HEK293 (cell line): ENCODE results near the gene FBH1.

ENCODE experiments used
- CTCF ChIA-PET: fragments of 350-600 bp; formaldehyde crosslinking; extraction: SDS; loops from one replicate; lab custom pipeline; 2021; ENCODE audit warnings: antibody characterized with exemption; lab: Yijun Ruan, JAX
- POLR2A ChIA-PET: fragments of 300-600 bp; formaldehyde crosslinking; extraction: SDS; loops from one replicate; lab custom pipeline; 2020; ENCODE audit warnings: antibody characterized with exemption, inconsistent platforms; lab: Yijun Ruan, JAX
- H3K27ac ChIP-seq: fragments of 200-500 bp; sonication (Bioruptor generic); 2 replicates; pipeline ENCODE4 v1.5.1; 2014; ENCODE audit warnings: low read depth, low read length, control low read depth, inconsistent platforms; ENCODE audit errors: extremely low read depth
- H3K36me3 ChIP-seq, 2 experiments: fragments of 200-500 bp in 1 of 2; sonication (Bioruptor generic) in 1 of 2; 1 replicate in 1 of 2; 2 replicates in 1 of 2; pipeline ENCODE4 v1.5.1; 2014 to 2017; ENCODE audit warnings: inconsistent platforms in 2 of 2, low read length in 2 of 2; ENCODE audit not compliant: control insufficient read depth in 2 of 2, insufficient read depth in 1 of 2
- H3K4me1 ChIP-seq: fragments of 200-500 bp; sonication (Bioruptor generic); 2 replicates; pipeline ENCODE4 v1.5.1; 2014; ENCODE audit warnings: mild to moderate bottlenecking, low read length, inconsistent platforms; ENCODE audit not compliant: control insufficient read depth, insufficient read depth
- H3K4me3 ChIP-seq: 2 replicates; pipeline ENCODE4 v1.5.1; 2011; ENCODE audit warnings: low read depth, mild to moderate bottlenecking, control low read depth, low read length, moderate library complexity
- H3K9me3 ChIP-seq: fragments of 200-500 bp; sonication (Bioruptor generic); 2 replicates; pipeline ENCODE4 v1.5.1; 2014; ENCODE audit warnings: low read depth, low read length, inconsistent platforms; ENCODE audit not compliant: control insufficient read depth, insufficient read depth
- HOXA7 ChIP-seq: sonication (generic); formaldehyde crosslinking; IDR thresholded peaks from 2 replicates; pipeline ENCODE4 v1.8.1; 2022; ENCODE audit warnings: missing genetic modification reagents, borderline replicate concordance
- OVOL3 ChIP-seq: fragments of 450-650 bp; formaldehyde crosslinking; IDR thresholded peaks from 2 replicates; pipeline ENCODE4 v1.5.1; 2016; ENCODE audit warnings: missing biosample characterization, missing genetic modification characterization
- PRDM1 ChIP-seq: fragments of 450-650 bp; formaldehyde crosslinking; IDR thresholded peaks from 2 replicates; pipeline ENCODE4; 2016; ENCODE audit warnings: missing biosample characterization, missing genetic modification characterization
- SCRT1 ChIP-seq: fragments of 450-650 bp; formaldehyde crosslinking; IDR thresholded peaks from 2 replicates; pipeline ENCODE4 v1.5.1; 2016; ENCODE audit warnings: missing biosample characterization, missing genetic modification characterization, borderline replicate concordance
- SCRT2 ChIP-seq: fragments of 450-650 bp; formaldehyde crosslinking; IDR thresholded peaks from 2 replicates; pipeline ENCODE4 v1.5.1; 2016; ENCODE audit warnings: missing biosample characterization, missing genetic modification characterization
- WT1 ChIP-seq: fragments of 450-650 bp; formaldehyde crosslinking; IDR thresholded peaks from 2 replicates; pipeline ENCODE4 v1.5.1; 2016; ENCODE audit warnings: missing biosample characterization, missing genetic modification characterization
- ZBTB1 ChIP-seq: fragments of 450-650 bp; formaldehyde crosslinking; IDR thresholded peaks from 2 replicates; pipeline ENCODE4 v1.5.1; 2016; ENCODE audit warnings: missing biosample characterization, missing genetic modification characterization
- ZBTB7A ChIP-seq: fragments of 450-650 bp; formaldehyde crosslinking; IDR thresholded peaks from 2 replicates; pipeline ENCODE4 v1.5.1; 2016; ENCODE audit warnings: low read depth, missing biosample characterization, missing genetic modification characterization
- ZNF169 ChIP-seq: fragments of 450-650 bp; formaldehyde crosslinking; IDR thresholded peaks from 2 replicates; pipeline ENCODE4 v1.5.1; 2016; ENCODE audit warnings: missing biosample characterization, missing genetic modification characterization
- ZNF184 ChIP-seq: fragments of 450-650 bp; IDR thresholded peaks from 2 replicates; pipeline ENCODE4 v1.5.1; 2018; ENCODE audit warnings: missing biosample characterization, mild to moderate bottlenecking, missing genetic modification characterization
- ZNF214 ChIP-seq: fragments of 450-650 bp; formaldehyde crosslinking; IDR thresholded peaks from 2 replicates; pipeline ENCODE4 v1.5.1; 2017; ENCODE audit warnings: missing biosample characterization, mild to moderate bottlenecking, missing genetic modification characterization, borderline replicate concordance
- ZNF341 ChIP-seq: fragments of 450-650 bp; formaldehyde crosslinking; IDR thresholded peaks from 2 replicates; pipeline ENCODE4; 2016; ENCODE audit warnings: low read depth, missing biosample characterization, missing genetic modification characterization
- ZNF350 ChIP-seq: fragments of 450-650 bp; formaldehyde crosslinking; IDR thresholded peaks from 2 replicates; pipeline ENCODE4 v1.5.0; 2017; ENCODE audit warnings: missing biosample characterization, mild to moderate bottlenecking, missing genetic modification characterization
- ZNF37A ChIP-seq: fragments of 450-650 bp; IDR thresholded peaks from 2 replicates; pipeline ENCODE4 v1.5.1; 2018; ENCODE audit warnings: missing biosample characterization, missing genetic modification characterization
- ZNF529 ChIP-seq: fragments of 450-650 bp; formaldehyde crosslinking; IDR thresholded peaks from 2 replicates; pipeline ENCODE4 v1.5.1; 2017; ENCODE audit warnings: missing genetic modification characterization, missing biosample characterization; ENCODE audit not compliant: insufficient replicate concordance
- ZNF571 ChIP-seq: fragments of 450-650 bp; formaldehyde crosslinking; IDR thresholded peaks from 2 replicates; pipeline ENCODE4 v1.5.0; 2017; ENCODE audit warnings: missing biosample characterization, missing genetic modification characterization
- ZNF654 ChIP-seq: fragments of 450-650 bp; formaldehyde crosslinking; IDR thresholded peaks from 2 replicates; pipeline ENCODE4 v1.5.1; 2016; ENCODE audit warnings: low read depth, missing biosample characterization, missing genetic modification characterization
- ZNF664 ChIP-seq: fragments of 450-650 bp; formaldehyde crosslinking; IDR thresholded peaks from 2 replicates; pipeline ENCODE4 v1.5.1; 2016; ENCODE audit warnings: missing biosample characterization, missing genetic modification characterization
- ZNF701 ChIP-seq: fragments of 450-650 bp; formaldehyde crosslinking; IDR thresholded peaks from 2 replicates; pipeline ENCODE4 v1.5.1; 2016; ENCODE audit warnings: missing biosample characterization, missing genetic modification characterization
- ZNF830 ChIP-seq: fragments of 450-650 bp; IDR thresholded peaks from 2 replicates; pipeline ENCODE4 v1.5.0; 2018; ENCODE audit warnings: missing biosample characterization, missing genetic modification characterization, low read depth, mild to moderate bottlenecking, moderate library complexity
- TF ChIP-seq, protein P1 (sequence below): fragments of 450-650 bp; formaldehyde crosslinking; IDR thresholded peaks from 2 replicates; pipeline ENCODE4 v1.5.1; 2017; ENCODE audit warnings: missing biosample characterization, missing genetic modification characterization
- TF ChIP-seq, protein P2 (sequence below): fragments of 450-650 bp; formaldehyde crosslinking; IDR thresholded peaks from 2 replicates; pipeline ENCODE4 v1.5.1; 2016; ENCODE audit warnings: missing biosample characterization, missing genetic modification characterization
- TF ChIP-seq, protein P3 (sequence below): fragments of 450-650 bp; formaldehyde crosslinking; IDR thresholded peaks from 2 replicates; pipeline ENCODE4 v1.5.1; 2016; ENCODE audit warnings: missing biosample characterization, missing genetic modification characterization, borderline replicate concordance

FBH1 gene

DNA sequence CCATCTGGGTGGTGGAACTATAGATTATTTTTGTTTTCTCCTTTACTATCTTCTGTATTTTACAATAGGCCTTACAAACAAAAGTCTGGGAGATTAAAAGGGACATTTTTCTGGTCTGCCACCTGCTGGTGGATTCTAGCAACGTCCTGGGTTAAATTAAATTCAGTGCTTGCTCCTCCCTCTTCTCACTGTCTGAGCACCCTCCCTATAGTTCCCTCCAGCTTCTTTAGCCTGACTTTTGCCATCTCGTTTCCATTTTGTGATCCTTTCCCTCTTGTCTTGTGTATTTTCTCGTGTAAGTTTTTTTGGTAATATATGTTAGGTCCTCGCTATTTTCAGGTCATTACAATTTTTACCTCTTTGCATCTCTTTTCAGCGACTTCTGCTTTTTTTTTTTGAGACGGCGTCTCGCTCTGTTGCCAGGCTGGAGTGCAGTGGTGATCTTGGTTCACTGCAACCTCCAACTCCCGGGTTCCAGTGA, 16.5 kb upstream of the FBH1 start:
- TF ChIP-seq ZNF664 (tag by site-specific recombination): no peak
- no peak for TF ChIP-seq ZNF37A (tag by site-specific recombination)
- TF ChIP-seq ZNF214 (tag by site-specific recombination): no peak
- TF ChIP-seq, protein P1, sequence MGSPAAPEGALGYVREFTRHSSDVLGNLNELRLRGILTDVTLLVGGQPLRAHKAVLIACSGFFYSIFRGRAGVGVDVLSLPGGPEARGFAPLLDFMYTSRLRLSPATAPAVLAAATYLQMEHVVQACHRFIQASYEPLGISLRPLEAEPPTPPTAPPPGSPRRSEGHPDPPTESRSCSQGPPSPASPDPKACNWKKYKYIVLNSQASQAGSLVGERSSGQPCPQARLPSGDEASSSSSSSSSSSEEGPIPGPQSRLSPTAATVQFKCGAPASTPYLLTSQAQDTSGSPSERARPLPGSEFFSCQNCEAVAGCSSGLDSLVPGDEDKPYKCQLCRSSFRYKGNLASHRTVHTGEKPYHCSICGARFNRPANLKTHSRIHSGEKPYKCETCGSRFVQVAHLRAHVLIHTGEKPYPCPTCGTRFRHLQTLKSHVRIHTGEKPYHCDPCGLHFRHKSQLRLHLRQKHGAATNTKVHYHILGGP: no peak
- TF ChIP-seq ZNF184 (tag by site-specific recombination): no peak
- no peak for TF ChIP-seq WT1 (tag by site-specific recombination)
- peak; percentile 48 for TF ChIP-seq ZNF341 (tag by site-specific recombination)
- TF ChIP-seq SCRT2 (tag by site-specific recombination): no peak
- TF ChIP-seq ZBTB1 (tag by site-specific recombination): no peak
- peak; percentile 57 for TF ChIP-seq ZNF654
- no peak for TF ChIP-seq ZNF830
- TF ChIP-seq, protein P2, sequence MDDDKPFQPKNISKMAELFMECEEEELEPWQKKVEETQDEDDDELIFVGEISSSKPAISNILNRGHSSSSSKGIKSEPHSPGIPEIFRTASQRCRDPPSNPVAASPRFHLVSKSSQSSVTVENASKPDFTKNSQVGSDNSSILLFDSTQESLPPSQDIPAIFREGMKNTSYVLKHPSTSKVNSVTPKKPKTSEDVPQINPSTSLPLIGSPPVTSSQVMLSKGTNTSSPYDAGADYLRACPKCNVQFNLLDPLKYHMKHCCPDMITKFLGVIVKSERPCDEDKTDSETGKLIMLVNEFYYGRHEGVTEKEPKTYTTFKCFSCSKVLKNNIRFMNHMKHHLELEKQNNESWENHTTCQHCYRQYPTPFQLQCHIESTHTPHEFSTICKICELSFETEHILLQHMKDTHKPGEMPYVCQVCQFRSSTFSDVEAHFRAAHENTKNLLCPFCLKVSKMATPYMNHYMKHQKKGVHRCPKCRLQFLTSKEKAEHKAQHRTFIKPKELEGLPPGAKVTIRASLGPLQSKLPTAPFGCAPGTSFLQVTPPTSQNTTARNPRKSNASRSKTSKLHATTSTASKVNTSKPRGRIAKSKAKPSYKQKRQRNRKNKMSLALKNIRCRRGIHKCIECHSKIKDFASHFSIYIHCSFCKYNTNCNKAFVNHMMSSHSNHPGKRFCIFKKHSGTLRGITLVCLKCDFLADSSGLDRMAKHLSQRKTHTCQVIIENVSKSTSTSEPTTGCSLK (tag by site-specific recombination): no peak
- TF ChIP-seq SCRT1 (tag by site-specific recombination): no peak
- no peak for TF ChIP-seq ZBTB7A (tag by site-specific recombination)
- peak; percentile 74 for TF ChIP-seq PRDM1 (tag by site-specific recombination)
- no peak for TF ChIP-seq ZNF169
- no peak for TF ChIP-seq ZNF571
- no peak for TF ChIP-seq ZNF529 (tag by site-specific recombination)
- no peak for TF ChIP-seq ZNF701 (tag by site-specific recombination)
- TF ChIP-seq OVOL3 (tag by site-specific recombination): no peak
- CTCF ChIA-PET: interaction anchor here (0.6 to 2.9 kb wide), 16 partner anchors 10 to 1005 kb away, joined by 3 to 19 read pairs (median 4); no protein-coding TSS in a partner anchor
- no peaks in the 10 kb centered on the region for H3K9me3 ChIP-seq

DNA sequence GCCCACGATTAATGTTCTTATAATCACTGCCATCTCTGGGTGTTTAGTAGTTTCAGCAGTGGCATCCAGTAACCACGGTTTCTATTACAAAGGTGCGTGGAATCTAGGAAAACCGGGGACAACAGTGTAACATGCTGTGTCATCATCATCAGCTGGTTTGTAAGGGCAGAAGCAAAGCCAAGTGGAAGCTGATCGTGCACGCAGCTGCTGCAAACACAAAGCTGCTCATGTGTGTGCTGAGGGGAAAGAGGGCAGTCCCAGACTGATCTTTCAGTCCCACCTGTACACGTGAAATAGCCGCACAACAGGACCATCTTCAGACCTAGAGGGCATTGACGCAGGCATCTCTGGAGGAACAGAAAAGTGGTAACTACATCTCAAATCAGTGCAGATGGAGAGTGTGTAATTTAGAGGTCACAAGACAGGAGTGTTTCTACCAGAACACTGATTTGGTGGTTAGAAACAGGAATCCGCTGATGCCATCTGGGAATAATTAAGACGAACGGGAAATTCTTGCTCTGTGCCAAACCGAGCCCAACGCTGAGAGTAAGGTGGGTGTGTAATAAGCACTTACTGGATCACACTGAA, 13.8 kb upstream of the FBH1 start:
- Histone ChIP-seq H3K36me3 (peaks cover 46 to 52% of the 10 kb centered on the region in 2 experiments), H3K9me3 (no peaks in the 10 kb centered on the region), H3K4me1 (no peaks in the 10 kb centered on the region), H3K4me3 (no peak overlapping the region), H3K27ac (no peak overlapping the region)
- POLR2A ChIA-PET: interaction anchor here (1.1 kb wide), 1 partner anchor 14 kb away, joined by 8 read pairs; the partner anchor contains the start of genes ANKRD16 and FBH1
- CTCF ChIA-PET: no interaction called here
- TF ChIP-seq HOXA7 (CRISPR knock-in tag) (no peak), ZNF350 (tag by site-specific recombination) (no peak)
- TF ChIP-seq, protein P3, sequence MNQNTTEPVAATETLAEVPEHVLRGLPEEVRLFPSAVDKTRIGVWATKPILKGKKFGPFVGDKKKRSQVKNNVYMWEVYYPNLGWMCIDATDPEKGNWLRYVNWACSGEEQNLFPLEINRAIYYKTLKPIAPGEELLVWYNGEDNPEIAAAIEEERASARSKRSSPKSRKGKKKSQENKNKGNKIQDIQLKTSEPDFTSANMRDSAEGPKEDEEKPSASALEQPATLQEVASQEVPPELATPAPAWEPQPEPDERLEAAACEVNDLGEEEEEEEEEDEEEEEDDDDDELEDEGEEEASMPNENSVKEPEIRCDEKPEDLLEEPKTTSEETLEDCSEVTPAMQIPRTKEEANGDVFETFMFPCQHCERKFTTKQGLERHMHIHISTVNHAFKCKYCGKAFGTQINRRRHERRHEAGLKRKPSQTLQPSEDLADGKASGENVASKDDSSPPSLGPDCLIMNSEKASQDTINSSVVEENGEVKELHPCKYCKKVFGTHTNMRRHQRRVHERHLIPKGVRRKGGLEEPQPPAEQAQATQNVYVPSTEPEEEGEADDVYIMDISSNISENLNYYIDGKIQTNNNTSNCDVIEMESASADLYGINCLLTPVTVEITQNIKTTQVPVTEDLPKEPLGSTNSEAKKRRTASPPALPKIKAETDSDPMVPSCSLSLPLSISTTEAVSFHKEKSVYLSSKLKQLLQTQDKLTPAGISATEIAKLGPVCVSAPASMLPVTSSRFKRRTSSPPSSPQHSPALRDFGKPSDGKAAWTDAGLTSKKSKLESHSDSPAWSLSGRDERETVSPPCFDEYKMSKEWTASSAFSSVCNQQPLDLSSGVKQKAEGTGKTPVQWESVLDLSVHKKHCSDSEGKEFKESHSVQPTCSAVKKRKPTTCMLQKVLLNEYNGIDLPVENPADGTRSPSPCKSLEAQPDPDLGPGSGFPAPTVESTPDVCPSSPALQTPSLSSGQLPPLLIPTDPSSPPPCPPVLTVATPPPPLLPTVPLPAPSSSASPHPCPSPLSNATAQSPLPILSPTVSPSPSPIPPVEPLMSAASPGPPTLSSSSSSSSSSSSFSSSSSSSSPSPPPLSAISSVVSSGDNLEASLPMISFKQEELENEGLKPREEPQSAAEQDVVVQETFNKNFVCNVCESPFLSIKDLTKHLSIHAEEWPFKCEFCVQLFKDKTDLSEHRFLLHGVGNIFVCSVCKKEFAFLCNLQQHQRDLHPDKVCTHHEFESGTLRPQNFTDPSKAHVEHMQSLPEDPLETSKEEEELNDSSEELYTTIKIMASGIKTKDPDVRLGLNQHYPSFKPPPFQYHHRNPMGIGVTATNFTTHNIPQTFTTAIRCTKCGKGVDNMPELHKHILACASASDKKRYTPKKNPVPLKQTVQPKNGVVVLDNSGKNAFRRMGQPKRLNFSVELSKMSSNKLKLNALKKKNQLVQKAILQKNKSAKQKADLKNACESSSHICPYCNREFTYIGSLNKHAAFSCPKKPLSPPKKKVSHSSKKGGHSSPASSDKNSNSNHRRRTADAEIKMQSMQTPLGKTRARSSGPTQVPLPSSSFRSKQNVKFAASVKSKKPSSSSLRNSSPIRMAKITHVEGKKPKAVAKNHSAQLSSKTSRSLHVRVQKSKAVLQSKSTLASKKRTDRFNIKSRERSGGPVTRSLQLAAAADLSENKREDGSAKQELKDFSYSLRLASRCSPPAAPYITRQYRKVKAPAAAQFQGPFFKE (tag by site-specific recombination): no peak

More for the DNA sequence above, 16.5 kb upstream of the FBH1 start:
- H3K4me3 ChIP-seq: no peak overlapping the region
- no peaks in the 10 kb centered on the region for H3K4me1 ChIP-seq
- POLR2A ChIA-PET: interaction anchor here (1.6 to 2.1 kb wide), 2 partner anchors 17 to 60 kb away, joined by 4 to 5 read pairs; partner anchors contain the start of genes ANKRD16, FBH1 and GDI2
- peaks cover 27 to 41% of the 10 kb centered on the region in 2 experiments for H3K36me3 ChIP-seq
- H3K27ac ChIP-seq: no peak overlapping the region
